ENCODE measurements around the gene SRSF11.

DNA sequence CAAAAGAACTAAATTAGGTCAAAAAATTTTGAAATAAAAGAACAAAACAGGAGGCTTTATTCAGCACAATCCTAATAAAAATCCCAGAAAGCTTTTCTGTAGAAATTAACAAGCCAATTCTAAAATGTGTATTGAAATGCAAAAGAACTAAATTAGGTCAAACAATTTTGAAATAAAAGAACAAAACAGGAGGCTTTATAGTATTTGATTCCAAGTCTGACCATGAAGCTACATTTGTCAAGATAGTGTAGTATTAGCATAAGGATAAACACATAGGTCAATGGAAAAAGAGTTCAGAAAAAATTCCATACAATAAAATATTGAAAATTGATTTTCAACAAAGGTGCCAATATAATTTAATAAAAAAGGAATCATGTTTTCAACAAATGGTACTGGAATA is 26.6 kb upstream of the SRSF11 start:
- TF ChIP-seq, protein P1, sequence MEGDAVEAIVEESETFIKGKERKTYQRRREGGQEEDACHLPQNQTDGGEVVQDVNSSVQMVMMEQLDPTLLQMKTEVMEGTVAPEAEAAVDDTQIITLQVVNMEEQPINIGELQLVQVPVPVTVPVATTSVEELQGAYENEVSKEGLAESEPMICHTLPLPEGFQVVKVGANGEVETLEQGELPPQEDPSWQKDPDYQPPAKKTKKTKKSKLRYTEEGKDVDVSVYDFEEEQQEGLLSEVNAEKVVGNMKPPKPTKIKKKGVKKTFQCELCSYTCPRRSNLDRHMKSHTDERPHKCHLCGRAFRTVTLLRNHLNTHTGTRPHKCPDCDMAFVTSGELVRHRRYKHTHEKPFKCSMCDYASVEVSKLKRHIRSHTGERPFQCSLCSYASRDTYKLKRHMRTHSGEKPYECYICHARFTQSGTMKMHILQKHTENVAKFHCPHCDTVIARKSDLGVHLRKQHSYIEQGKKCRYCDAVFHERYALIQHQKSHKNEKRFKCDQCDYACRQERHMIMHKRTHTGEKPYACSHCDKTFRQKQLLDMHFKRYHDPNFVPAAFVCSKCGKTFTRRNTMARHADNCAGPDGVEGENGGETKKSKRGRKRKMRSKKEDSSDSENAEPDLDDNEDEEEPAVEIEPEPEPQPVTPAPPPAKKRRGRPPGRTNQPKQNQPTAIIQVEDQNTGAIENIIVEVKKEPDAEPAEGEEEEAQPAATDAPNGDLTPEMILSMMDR (IDR thresholded peaks at IDR 0.05): no peak
- TF ChIP-seq POLR2A (IDR thresholded peaks at IDR 0.05): no peak

Measured in esophagus squamous epithelium (tissue), 4 donors.